H1 (cell line): ENCODE measurements around the gene EPB41L1. TPM values are rescaled to one million over a fixed set of nuclear protein-coding genes. Genes with fewer than 3 reads are reported as not detected.

ENCODE experiments used
- CREB1 ChIP-seq: IDR thresholded peaks from 2 replicates; pipeline ENCODE4 v1.6.1; 2012; ENCODE audit warnings: inconsistent platforms
- RFX5 ChIP-seq: IDR thresholded peaks from 2 replicates; pipeline ENCODE4 v1.6.1; 2011; ENCODE audit warnings: low read depth, low read length, improper control_type of control experiment, borderline replicate concordance
- YY1 ChIP-seq: IDR thresholded peaks from 2 replicates; pipeline ENCODE4 v1.6.1; 2011; ENCODE audit warnings: low read depth, mild to moderate bottlenecking, low read length
- polyA plus RNA-seq, 7 experiments: library from polyadenylated mRNA; depleted of rRNA in 3 of 7; stranded (reverse) in 5 of 7; unstranded in 2 of 7; fragments of >200 nt in 5 of 7; fragments of 200-250 nt in 2 of 7; gene quantifications; 1 replicate in 5 of 7; 2 replicates in 1 of 7; 4 replicates in 1 of 7; pipeline versions ENCODE4 v1.2.1 to v1.2.3, GENCODE V29; 2011 to 2013; ENCODE audit warnings: missing spikeins in 2 of 7, mixed read lengths in 2 of 7
- total RNA-seq: library from RNA; stranded (reverse); fragmentation: NEBNext Ultra II Directional; extraction: Animal tissue kit (Norgen Biotek cat#: 25700); gene quantifications from 2 replicates; pipeline ENCODE4 v1.2.1, GENCODE V29; 2021
- TF ChIP-seq, protein P1 (sequence below): IDR thresholded peaks from 2 replicates; pipeline ENCODE4 v1.6.1; 2012; ENCODE audit warnings: inconsistent platforms
- TF ChIP-seq, protein P2 (sequence below): IDR thresholded peaks from 2 replicates; pipeline ENCODE4 v1.6.1; 2012; ENCODE audit warnings: inconsistent platforms
- TF ChIP-seq, protein P3 (sequence below): IDR thresholded peaks from 2 replicates; pipeline ENCODE4 v1.6.1; 2011; ENCODE audit warnings: low read length, improper control_type of control experiment

Gene EPB41L1
- total and polyA plus RNA-seq, 2 of the 8 experiments (the other 6 are each of a cell fraction or from before 2014, with no cell fraction given) = 14.8 to 36.0 TPM

DNA sequence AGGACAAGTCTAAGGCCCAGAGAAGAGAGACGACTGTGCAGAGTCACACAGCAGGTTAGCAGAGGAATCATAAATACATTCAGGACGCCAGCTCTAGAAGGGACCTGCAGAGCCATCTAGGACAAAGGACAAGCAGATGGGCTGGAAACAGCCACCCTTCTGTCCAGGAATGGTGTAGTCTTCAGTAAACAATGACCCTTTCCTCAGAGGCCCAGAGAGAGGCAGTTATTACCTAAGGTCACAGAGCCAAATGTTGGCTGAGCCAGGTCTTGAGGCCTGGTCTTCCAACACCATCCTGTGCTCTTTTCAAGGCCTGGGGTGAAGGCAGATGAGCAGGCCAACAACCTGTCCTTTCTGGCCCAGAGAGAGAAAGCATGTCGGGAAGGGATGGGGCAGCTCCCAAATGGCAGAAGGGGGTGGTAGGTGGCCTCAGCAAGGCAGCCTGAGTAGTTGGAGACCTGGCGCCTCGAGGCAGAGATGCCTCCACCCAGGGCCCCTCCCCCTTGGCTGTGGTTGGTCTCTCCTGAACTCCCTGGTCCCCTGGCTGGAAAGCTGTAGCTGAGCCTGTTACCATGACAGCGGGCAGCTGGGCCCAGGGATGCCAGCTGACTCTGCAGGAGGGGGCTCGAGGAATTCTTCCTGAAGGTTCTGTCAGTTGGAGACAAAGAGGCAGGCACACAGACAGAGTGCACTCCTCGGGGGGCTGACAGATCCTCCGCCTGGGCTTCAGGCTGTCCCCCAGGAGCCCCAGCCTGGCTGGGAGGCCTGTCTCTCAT lies 24.8 kb downstream of the EPB41L1 start (continued):
- TF ChIP-seq YY1 (0 out of 2 replicates have a peak, but pooled peaks have one; percentile 45), CREB1 (no peak), RFX5 (no peak)
- TF ChIP-seq, protein P1, sequence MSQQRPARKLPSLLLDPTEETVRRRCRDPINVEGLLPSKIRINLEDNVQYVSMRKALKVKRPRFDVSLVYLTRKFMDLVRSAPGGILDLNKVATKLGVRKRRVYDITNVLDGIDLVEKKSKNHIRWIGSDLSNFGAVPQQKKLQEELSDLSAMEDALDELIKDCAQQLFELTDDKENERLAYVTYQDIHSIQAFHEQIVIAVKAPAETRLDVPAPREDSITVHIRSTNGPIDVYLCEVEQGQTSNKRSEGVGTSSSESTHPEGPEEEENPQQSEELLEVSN = no peak
- TF ChIP-seq, protein P2, sequence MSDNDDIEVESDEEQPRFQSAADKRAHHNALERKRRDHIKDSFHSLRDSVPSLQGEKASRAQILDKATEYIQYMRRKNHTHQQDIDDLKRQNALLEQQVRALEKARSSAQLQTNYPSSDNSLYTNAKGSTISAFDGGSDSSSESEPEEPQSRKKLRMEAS = no peak
- TF ChIP-seq, protein P3, sequence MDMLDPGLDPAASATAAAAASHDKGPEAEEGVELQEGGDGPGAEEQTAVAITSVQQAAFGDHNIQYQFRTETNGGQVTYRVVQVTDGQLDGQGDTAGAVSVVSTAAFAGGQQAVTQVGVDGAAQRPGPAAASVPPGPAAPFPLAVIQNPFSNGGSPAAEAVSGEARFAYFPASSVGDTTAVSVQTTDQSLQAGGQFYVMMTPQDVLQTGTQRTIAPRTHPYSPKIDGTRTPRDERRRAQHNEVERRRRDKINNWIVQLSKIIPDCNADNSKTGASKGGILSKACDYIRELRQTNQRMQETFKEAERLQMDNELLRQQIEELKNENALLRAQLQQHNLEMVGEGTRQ = no peak
- TF ChIP-seq, all 59 proteins: peak for 6
